ENCODE measurements around the gene MORC3. TPM values are rescaled to one million over a fixed set of nuclear protein-coding genes. Genes with fewer than 3 reads are reported as not detected.

The MORC3 gene
- total and polyA plus RNA-seq, 9 of the 15 experiments (the other 6 are each of a cell fraction or from before 2014, with no cell fraction given) = 12.7 to 53.7 (median 36.0) TPM

GRCh38 chr21:36319767-36320420 is at the start of gene MORC3 (continued):
- TF ChIP-seq ZNF407 (IDR thresholded peaks at IDR 0.05; ENCODE audit: low read depth) (no peak), ZNF785 (CRISPR knock-in tag; IDR thresholded peaks at IDR 0.05) (no peak), ZNF274 (IDR thresholded peaks at IDR 0.05; ENCODE audit: borderline replicate concordance, low read depth, low read length) (no peak), DMBX1 (CRISPR knock-in tag; IDR thresholded peaks at IDR 0.05; ENCODE audit: borderline replicate concordance) (no peak), CREB1 (IDR thresholded peaks at IDR 0.05) (0 out of 2 replicates have a peak, but pooled peaks have one; percentile 59), CREB1 (CRISPR knock-in tag; IDR thresholded peaks at IDR 0.05) (peak; percentile 67), CHAMP1 (IDR thresholded peaks at IDR 0.05) (no peak), ZNF655 (CRISPR knock-in tag; IDR thresholded peaks at IDR 0.05) (no peak), CBFA2T2 (conservative IDR thresholded peaks at IDR 0.05) (no peak), ELK1 (CRISPR knock-in tag; IDR thresholded peaks at IDR 0.05) (no peak), ZNF197 (CRISPR knock-in tag; IDR thresholded peaks at IDR 0.05; ENCODE audit: low read depth) (no peak), CHD2 (IDR thresholded peaks at IDR 0.05; ENCODE audit: low read depth, low read length) (no peak), L3MBTL2 (IDR thresholded peaks at IDR 0.05) (peak; percentile 97)
